ENCODE measurements around the gene PSMG4. TPM values are rescaled to one million over a fixed set of nuclear protein-coding genes. Genes with fewer than 3 reads are reported as not detected.

Gene PSMG4
- total and polyA plus RNA-seq, 9 of the 15 experiments (the other 6 are each of a cell fraction or from before 2014, with no cell fraction given) = 12.9 to 185 (median 52.0) TPM

- no peak for TF ChIP-seq CHD4 (IDR thresholded peaks at IDR 0.05; ENCODE audit: insufficient read depth, insufficient replicate concordance, low read depth, low read length, poor library complexity, severe bottlenecking)
- 0 out of 2 replicates have a peak, but pooled peaks have one; percentile 63 for TF ChIP-seq MED1 (CRISPR knock-in tag; IDR thresholded peaks at IDR 0.05; ENCODE audit: borderline replicate concordance)
- no peak for TF ChIP-seq BRF2 (IDR thresholded peaks at IDR 0.05; ENCODE audit: borderline replicate concordance, insufficient read depth, insufficient read length)
- TF ChIP-seq ZNF780A (CRISPR knock-in tag; IDR thresholded peaks at IDR 0.05) = no peak
- no peak; the same call in 1 of the 2 replicates for TF ChIP-seq JUND (IDR thresholded peaks at IDR 0.05; ENCODE audit: borderline replicate concordance, low read depth, low read length)
- TF ChIP-seq JUND (tag; IDR thresholded peaks at IDR 0.05; ENCODE audit: borderline replicate concordance, low read depth, low read length) = no peak; the same call in 2 of the 3 replicates
- TF ChIP-seq ZNF707 (CRISPR knock-in tag; conservative IDR thresholded peaks at IDR 0.05) = no peak
- no peak; the same call in 1 of the 2 replicates for TF ChIP-seq ZNF431 (CRISPR knock-in tag; IDR thresholded peaks at IDR 0.05)
- TF ChIP-seq NFYB (IDR thresholded peaks at IDR 0.05; ENCODE audit: extremely low read depth, insufficient read length) = no peak
- TF ChIP-seq RBM22 (IDR thresholded peaks at IDR 0.05; ENCODE audit: low read depth, low read length, poor library complexity, severe bottlenecking) = no peak
- TF ChIP-seq ID3 (CRISPR knock-in tag; IDR thresholded peaks at IDR 0.05) = no peak
- no peak; the same call in 1 of the 2 replicates for TF ChIP-seq ID3 (tag; IDR thresholded peaks at IDR 0.05)
- no peak for TF ChIP-seq NR4A1 (CRISPR knock-in tag; IDR thresholded peaks at IDR 0.05)
- TF ChIP-seq NR4A1 (tag; IDR thresholded peaks at IDR 0.05) = no peak
- TF ChIP-seq TFAP4 (CRISPR knock-in tag; IDR thresholded peaks at IDR 0.05; ENCODE audit: borderline replicate concordance) = peak; percentile 87
- TF ChIP-seq RERE (CRISPR knock-in tag; IDR thresholded peaks at IDR 0.05; ENCODE audit: borderline replicate concordance) = no peak
- no peak for TF ChIP-seq XRCC3 (IDR thresholded peaks at IDR 0.05)
- TF ChIP-seq MXD1 (CRISPR knock-in tag; IDR thresholded peaks at IDR 0.05; ENCODE audit: borderline replicate concordance, poor library complexity, severe bottlenecking) = peak; percentile 62
These were observed at the start of gene PSMG4 (continued) for GRCh38 chr6:3258720-3259490.
